Glutamatergic neuron (in vitro differentiated cells): Measurements from ENCODE around the gene PKD1L1. TPM values are rescaled to one million over a fixed set of nuclear protein-coding genes. Genes with fewer than 3 reads are reported as not detected.

Source experiments
- DNase-seq: peaks from one replicate; pipeline ENCODE4 v3.0.0; 2022
- H3K27ac Mint-ChIP-seq: one replicate; pipeline ENCODE4 v1.8.0; 2020; ENCODE audit warnings: mild to moderate bottlenecking, mixed read lengths, inconsistent platforms; ENCODE audit not compliant: unreplicated experiment
- H3K27me3 Mint-ChIP-seq: one replicate; pipeline ENCODE4 v1.8.0; 2020; ENCODE audit warnings: mild to moderate bottlenecking, moderate library complexity, mixed read lengths, inconsistent platforms; ENCODE audit not compliant: unreplicated experiment
- H3K36me3 Mint-ChIP-seq: one replicate; pipeline ENCODE4 v1.8.0; 2020; ENCODE audit warnings: mild to moderate bottlenecking, mixed read lengths, inconsistent platforms; ENCODE audit not compliant: unreplicated experiment
- H3K4me1 Mint-ChIP-seq: one replicate; pipeline ENCODE4 v1.8.0; 2020; ENCODE audit warnings: mild to moderate bottlenecking, low read depth, mixed read lengths, inconsistent platforms; ENCODE audit not compliant: unreplicated experiment
- H3K4me3 Mint-ChIP-seq: one replicate; pipeline ENCODE4 v1.8.0; 2020; ENCODE audit warnings: mild to moderate bottlenecking, mixed read lengths, inconsistent platforms; ENCODE audit not compliant: unreplicated experiment
- H3K9me3 Mint-ChIP-seq: one replicate; pipeline ENCODE4 v1.8.0; 2020; ENCODE audit warnings: mild to moderate bottlenecking, moderate library complexity, mixed read lengths, inconsistent platforms; ENCODE audit not compliant: unreplicated experiment
- total RNA-seq: library from RNA; stranded (reverse); fragmentation: NEBNext Ultra II Directional; extraction: Animal tissue kit (Norgen Biotek cat#: 25700); gene quantifications from one replicate; pipeline ENCODE4 v1.2.1, GENCODE V29; 2021; ENCODE audit not compliant: unreplicated experiment
- TF ChIP-seq, protein P1 (sequence below): fragments of 200-600 bp; sonication (generic); IDR thresholded peaks from one replicate; pipeline ENCODE4 v1.5.0; 2021; ENCODE audit not compliant: partially characterized antibody, unreplicated experiment

The PKD1L1 gene
- total RNA-seq, 1 donor from 2014 or later: 0.17 TPM

DNA sequence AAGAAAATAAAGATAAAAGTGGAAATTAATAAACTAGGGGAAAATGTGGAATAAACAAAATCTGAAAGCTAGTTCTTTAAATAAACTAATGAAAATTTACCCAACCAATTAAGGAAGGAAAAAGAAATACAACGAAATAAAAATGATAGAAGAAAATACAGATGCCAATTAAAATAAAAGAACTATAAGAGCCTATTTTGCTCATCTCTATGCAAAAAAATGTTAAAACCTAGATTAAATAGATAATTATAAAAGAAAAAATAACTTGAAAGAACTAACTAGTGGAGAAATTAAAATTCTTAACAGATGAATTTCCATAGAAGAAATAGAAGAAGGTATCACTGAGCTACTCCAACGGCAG, 32.7 kb downstream of the PKD1L1 start:
- TF ChIP-seq, protein P1, sequence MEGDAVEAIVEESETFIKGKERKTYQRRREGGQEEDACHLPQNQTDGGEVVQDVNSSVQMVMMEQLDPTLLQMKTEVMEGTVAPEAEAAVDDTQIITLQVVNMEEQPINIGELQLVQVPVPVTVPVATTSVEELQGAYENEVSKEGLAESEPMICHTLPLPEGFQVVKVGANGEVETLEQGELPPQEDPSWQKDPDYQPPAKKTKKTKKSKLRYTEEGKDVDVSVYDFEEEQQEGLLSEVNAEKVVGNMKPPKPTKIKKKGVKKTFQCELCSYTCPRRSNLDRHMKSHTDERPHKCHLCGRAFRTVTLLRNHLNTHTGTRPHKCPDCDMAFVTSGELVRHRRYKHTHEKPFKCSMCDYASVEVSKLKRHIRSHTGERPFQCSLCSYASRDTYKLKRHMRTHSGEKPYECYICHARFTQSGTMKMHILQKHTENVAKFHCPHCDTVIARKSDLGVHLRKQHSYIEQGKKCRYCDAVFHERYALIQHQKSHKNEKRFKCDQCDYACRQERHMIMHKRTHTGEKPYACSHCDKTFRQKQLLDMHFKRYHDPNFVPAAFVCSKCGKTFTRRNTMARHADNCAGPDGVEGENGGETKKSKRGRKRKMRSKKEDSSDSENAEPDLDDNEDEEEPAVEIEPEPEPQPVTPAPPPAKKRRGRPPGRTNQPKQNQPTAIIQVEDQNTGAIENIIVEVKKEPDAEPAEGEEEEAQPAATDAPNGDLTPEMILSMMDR: no peak
- Mint-ChIP-seq H3K27ac (no peak overlapping the region), H3K4me1 (no peaks in the 10 kb centered on the region), H3K27me3 (peaks cover 2% of the 10 kb centered on the region), H3K9me3 (no peaks in the 10 kb centered on the region), H3K36me3 (peaks cover 6% of the 10 kb centered on the region), H3K4me3 (no peak overlapping the region)
- DNase-seq: no peak

DNA sequence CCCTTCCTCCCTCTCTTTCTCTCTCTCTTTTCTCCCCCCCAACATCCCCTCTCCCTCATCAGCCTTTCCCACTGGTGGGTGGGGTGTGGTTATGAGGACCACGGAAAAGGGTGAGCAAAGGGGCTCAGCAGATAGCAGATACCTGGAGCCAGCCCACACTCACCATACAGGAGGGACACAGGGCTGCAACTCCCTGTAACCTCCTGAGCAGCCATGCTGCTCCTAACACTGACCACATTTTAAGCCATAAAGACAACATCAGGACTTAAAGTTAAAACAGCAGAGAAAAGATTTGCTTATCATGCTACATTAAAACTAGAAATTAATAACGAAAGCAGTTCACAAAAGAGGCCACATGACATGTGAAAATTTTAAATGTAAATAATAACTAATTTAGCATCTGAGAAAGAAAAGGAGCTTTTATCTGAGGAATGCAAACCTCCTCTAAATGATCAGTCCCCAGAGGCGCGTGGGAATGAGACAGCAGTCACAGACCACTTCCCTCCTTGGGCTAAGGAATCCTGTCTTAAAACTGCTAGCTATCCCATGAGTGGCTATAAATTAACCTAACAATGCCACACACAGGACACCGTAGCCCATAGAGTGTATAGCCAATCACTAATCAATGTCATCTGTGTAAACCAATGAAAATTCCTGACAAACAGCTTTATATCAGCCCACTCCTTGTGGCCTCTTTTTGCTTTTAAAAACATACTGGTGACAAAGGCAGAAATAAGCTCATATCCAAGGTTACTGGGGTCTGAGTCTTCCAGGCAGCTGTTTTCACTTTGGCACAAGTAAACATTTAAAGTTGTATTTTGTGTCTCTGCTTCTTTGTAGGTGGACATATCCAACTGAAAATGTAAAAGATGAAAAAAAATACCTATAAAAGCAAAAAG, 33.3 kb downstream of the PKD1L1 start:
- Mint-ChIP-seq H3K36me3 (peaks cover 6% of the 10 kb centered on the region), H3K9me3 (no peaks in the 10 kb centered on the region), H3K27ac (no peak overlapping the region), H3K4me3 (no peak overlapping the region), H3K4me1 (no peaks in the 10 kb centered on the region), H3K27me3 (peaks cover 2% of the 10 kb centered on the region)
- TF ChIP-seq, protein P1: no peak
- DNase-seq: no peak

DNA sequence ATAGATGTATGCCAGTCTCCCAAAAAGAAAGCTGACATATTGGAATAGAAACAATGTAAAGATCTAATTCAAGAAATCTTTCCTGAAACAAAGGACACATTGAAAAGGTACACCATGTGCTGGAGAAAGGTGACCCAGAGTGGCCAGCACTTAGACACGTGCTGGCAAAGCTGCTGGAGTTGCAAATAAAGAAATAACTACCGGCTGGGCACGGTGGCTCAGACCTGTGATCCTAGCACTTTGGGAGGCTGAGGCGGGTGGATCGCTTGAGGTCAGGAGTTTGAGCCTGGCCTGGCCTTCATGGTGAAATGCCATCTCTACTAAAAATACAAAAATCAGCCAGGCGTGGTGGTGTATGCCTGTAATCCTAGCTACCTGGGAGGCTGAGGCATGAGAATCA, 35.9 kb downstream of the PKD1L1 start:
- Mint-ChIP-seq H3K9me3 (peaks cover 1% of the 10 kb centered on the region), H3K27me3 (peaks cover 2% of the 10 kb centered on the region), H3K4me1 (no peaks in the 10 kb centered on the region), H3K36me3 (no peaks in the 10 kb centered on the region), H3K27ac (no peak overlapping the region), H3K4me3 (no peak overlapping the region)
- no peak for DNase-seq
- TF ChIP-seq, protein P1: no peak

DNA sequence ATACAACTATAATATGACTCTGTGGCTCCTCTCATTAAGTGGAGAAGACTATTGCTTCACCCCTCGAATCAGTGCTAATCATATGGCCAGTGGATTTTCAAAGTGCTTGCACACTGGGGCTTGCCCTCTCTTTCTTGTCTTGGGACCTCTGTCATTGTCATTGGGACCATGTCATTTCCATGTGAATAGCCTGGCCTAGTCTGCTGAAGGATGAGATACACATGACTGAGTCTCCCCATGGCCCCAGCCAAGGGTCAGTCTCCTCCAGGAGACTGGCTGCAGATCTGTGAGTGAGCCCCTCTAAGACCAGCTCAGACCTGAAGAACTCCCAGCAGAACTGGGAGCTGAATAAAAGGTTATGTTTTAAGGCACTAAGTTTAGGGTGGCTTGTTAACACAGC, 39.5 kb downstream of the PKD1L1 start:
- Mint-ChIP-seq H3K27me3 (peaks cover 2% of the 10 kb centered on the region), H3K4me1 (no peaks in the 10 kb centered on the region), H3K27ac (no peak overlapping the region), H3K4me3 (no peak overlapping the region), H3K9me3 (peaks cover 1% of the 10 kb centered on the region), H3K36me3 (no peaks in the 10 kb centered on the region)
- TF ChIP-seq, protein P1: no peak
- no peak for DNase-seq

DNA sequence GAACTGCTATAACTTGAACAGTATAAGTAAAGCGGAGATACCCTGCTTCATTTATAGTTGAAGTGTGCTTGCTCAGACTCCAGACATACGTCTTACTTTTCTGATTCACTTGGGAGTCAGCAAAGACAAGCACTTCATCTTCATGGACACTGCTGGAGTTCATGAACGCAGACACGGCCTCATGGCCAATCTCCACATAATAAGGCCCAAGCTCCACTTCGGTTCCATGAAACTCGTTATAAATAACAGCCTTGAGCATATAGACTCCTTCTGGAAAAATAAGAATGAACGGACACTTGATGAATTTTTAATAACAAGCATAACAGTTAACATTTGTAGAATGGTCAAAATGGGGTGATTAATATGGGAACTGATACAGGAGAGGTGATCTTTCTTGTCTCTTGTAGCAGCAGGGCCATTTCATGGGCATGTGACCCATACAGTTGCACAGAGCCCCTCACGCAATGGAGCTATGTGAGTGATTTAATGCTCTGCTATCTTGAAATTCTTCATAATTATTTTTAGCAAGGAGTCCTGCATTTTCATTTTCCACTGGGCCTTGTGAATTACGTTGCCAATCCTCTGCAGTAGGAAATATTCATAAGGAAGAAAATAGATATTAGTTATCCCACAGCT, 40.2 kb downstream of the PKD1L1 start:
- Mint-ChIP-seq H3K4me1 (no peaks in the 10 kb centered on the region), H3K27ac (no peak overlapping the region), H3K27me3 (peaks cover 2% of the 10 kb centered on the region), H3K36me3 (no peaks in the 10 kb centered on the region), H3K4me3 (no peak overlapping the region), H3K9me3 (peaks cover 1% of the 10 kb centered on the region)
- TF ChIP-seq, protein P1: no peak
- no peak for DNase-seq
